ENCODE data around the gene ACCS. TPM values are rescaled to one million over a fixed set of nuclear protein-coding genes. Genes with fewer than 3 reads are reported as not detected.

Gene ACCS
- total RNA-seq, 2 donors from 2014 or later: 2.3 to 6.1 TPM

DNA sequence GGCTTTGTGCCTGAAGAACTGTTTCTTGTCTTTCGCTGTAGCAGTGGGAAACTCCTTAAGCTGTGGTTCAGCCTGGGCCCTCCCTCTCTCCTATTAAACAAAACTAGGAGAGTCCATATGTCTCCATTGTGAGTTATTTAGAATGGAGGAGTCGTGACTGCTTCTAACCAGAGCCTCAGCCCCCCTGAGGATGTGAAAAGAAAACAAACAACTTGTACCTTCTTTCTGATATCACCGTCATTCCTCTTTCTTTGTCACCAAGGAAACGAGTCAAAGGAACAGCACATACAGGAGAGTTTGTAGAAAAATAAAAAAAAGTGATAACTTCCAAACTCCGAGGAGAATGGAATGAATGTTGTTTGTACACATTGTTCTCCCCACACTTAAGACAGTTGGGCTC, 17.8 kb downstream of the ACCS start:
- Histone ChIP-seq H3K36me3 (no peaks in the 10 kb centered on the region), H3K27me3 (no peaks in the 10 kb centered on the region), H3K4me3 (no peak overlapping the region), H3K4me1 (no peaks in the 10 kb centered on the region), H3K27ac (no peak overlapping the region), H3K9me3 (no peaks in the 10 kb centered on the region)
- TF ChIP-seq, protein P1, sequence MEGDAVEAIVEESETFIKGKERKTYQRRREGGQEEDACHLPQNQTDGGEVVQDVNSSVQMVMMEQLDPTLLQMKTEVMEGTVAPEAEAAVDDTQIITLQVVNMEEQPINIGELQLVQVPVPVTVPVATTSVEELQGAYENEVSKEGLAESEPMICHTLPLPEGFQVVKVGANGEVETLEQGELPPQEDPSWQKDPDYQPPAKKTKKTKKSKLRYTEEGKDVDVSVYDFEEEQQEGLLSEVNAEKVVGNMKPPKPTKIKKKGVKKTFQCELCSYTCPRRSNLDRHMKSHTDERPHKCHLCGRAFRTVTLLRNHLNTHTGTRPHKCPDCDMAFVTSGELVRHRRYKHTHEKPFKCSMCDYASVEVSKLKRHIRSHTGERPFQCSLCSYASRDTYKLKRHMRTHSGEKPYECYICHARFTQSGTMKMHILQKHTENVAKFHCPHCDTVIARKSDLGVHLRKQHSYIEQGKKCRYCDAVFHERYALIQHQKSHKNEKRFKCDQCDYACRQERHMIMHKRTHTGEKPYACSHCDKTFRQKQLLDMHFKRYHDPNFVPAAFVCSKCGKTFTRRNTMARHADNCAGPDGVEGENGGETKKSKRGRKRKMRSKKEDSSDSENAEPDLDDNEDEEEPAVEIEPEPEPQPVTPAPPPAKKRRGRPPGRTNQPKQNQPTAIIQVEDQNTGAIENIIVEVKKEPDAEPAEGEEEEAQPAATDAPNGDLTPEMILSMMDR (IDR thresholded peaks at IDR 0.05): no peak
- no peak for DNase-seq (ENCODE audit: low spot score)

DNA sequence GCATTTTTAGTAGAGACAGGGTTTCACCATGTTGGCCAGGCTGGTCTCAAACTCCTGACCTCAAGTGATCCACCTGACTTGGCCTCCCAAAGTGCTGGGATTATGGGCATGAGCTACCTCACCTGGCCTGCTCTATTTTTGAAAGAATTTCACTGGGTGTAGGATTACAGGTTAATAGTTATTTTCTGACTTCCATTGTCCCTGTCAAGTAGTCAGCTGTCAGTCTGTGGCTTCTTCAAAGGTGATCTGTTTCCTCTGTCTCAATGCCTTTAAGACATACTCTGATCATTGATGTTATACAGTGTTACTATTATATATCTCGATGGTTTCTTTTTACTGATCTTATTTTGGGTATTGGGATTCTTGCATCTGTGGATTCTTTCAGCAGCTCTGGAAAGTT, 19.3 kb downstream of the ACCS start:
- no peaks in the 10 kb centered on the region for H3K36me3 ChIP-seq
- TF ChIP-seq, protein P1 (IDR thresholded peaks at IDR 0.05): no peak
- H3K9me3 ChIP-seq: no peaks in the 10 kb centered on the region
- no peaks in the 10 kb centered on the region for H3K27me3 ChIP-seq
- H3K27ac ChIP-seq: no peak overlapping the region
- no peaks in the 10 kb centered on the region for H3K4me1 ChIP-seq
- DNase-seq (ENCODE audit: low spot score): no peak
- no peak overlapping the region for H3K4me3 ChIP-seq

DNA sequence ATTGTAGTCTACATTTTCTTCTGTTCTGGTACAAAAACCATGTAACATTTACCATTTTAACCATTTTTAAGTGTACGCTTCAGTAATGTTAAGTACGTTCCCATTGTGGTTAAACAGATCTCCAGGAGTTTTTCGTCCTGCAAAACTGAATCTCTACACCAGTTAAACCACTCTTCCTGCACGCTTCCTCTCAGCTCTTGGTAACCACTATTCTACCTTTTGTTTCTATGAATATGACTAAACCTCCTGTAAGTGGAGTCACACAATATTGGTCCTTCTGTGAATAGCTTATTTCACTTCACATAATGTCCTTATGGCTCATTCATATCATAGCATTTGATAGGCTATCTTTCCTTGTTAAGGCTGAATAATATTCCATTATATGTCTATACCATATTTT, 22.3 kb downstream of the ACCS start:
- H3K27me3 ChIP-seq: no peaks in the 10 kb centered on the region
- no peak overlapping the region for H3K27ac ChIP-seq
- no peaks in the 10 kb centered on the region for H3K9me3 ChIP-seq
- no peak for DNase-seq (ENCODE audit: low spot score)
- TF ChIP-seq, protein P1 (IDR thresholded peaks at IDR 0.05): no peak
- H3K4me1 ChIP-seq: no peaks in the 10 kb centered on the region
- no peaks in the 10 kb centered on the region for H3K36me3 ChIP-seq
- no peak overlapping the region for H3K4me3 ChIP-seq

DNA sequence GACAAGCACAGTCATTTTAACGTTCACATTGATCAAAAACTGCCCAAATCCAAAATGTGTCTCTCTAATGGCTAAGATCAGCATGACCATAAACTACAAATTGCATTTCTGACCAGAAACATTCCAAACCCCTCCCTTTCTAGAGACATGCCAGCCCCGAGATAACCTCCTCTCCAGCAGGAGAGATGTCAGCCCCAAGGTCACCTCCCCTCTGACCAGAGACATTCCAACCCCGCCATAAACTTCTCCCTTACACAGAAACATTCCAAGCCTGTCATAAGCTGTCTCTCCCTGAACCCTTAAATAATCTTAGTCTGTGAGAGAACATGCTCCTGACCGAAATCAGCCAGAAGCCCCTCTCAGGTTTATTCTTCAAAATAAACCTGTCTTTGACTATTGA, 22.8 kb downstream of the ACCS start:
- H3K27me3 ChIP-seq: no peaks in the 10 kb centered on the region
- no peaks in the 10 kb centered on the region for H3K4me1 ChIP-seq
- no peaks in the 10 kb centered on the region for H3K36me3 ChIP-seq
- DNase-seq (ENCODE audit: low spot score): no peak
- no peak overlapping the region for H3K4me3 ChIP-seq
- H3K27ac ChIP-seq: no peak overlapping the region
- H3K9me3 ChIP-seq: no peaks in the 10 kb centered on the region
- TF ChIP-seq, protein P1 (IDR thresholded peaks at IDR 0.05): no peak

DNA sequence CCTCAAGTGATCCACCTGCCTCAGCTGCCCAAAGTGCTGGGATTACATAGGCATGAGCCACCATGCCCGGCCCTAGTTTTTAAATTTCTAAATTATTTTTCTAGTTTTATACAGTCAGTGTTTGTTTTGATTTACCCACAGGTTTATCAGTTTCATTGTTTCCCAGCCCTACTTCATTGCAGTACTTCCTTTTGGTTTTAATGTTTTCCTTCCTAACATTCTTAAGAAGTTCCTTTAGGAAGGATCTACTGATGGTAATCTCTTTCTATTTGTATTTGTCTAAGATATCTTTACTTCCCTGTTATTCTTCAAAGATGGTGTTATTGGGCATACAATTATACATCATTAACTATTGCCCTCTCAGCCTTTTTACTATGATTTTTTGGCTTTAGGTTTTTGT, 24.5 kb downstream of the ACCS start:
- Histone ChIP-seq H3K27ac (no peak overlapping the region), H3K9me3 (no peaks in the 10 kb centered on the region), H3K4me3 (no peak overlapping the region), H3K4me1 (peaks cover 0 to 6% of the 10 kb centered on the region in 2 donors), H3K27me3 (no peaks in the 10 kb centered on the region), H3K36me3 (no peaks in the 10 kb centered on the region)
- no peak for DNase-seq (ENCODE audit: low spot score)
- TF ChIP-seq, protein P1 (IDR thresholded peaks at IDR 0.05): no peak

DNA sequence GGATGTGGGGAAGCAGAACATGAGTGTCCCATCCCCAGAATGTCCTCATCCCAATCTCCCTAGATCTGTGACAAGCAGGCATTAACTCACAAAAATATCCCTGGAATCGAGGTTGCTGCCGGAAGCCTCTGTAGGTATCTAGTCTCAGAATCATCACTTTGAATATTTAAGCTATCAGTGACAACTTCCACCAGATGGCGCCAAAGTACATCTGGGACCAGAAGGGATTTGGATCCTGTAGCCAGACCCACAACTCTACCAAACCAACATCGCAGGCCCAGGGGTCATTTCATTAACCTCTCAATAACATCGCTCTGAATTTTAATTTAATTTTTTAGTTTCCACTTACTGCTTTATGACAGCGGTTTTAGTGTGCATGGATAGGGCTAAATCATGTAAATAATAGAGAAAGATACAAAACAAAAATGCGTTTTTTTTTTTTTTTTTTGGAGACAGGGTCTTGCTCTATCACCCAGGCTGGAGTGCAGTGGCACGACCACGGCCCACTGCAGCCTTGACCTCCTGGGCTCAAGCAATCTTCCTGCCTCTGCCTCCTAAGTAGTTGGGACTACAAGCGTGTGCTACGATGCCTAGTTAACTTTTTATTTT, 28.3 kb downstream of the ACCS start:
- no peaks in the 10 kb centered on the region for H3K36me3 ChIP-seq
- TF ChIP-seq, protein P1 (IDR thresholded peaks at IDR 0.05): peak; percentile 49 to 83
- peaks cover 0 to 11% of the 10 kb centered on the region in 2 donors for H3K4me1 ChIP-seq
- no peaks in the 10 kb centered on the region for H3K9me3 ChIP-seq
- H3K27me3 ChIP-seq: no peaks in the 10 kb centered on the region
- no peak overlapping the region for H3K4me3 ChIP-seq
- no peak overlapping the region for H3K27ac ChIP-seq
- DNase-seq (ENCODE audit: low spot score): peak; percentile 87
